ENCODE results near the gene DDX10.

- TF ChIP-seq CTCF (IDR thresholded peaks at IDR 0.05) (no peak), EP300 (IDR thresholded peaks at IDR 0.05; ENCODE audit: borderline replicate concordance in 1 of 2, low read depth in 1 of 2, low read length in 1 of 2) (no peak), TEAD4 (IDR thresholded peaks at IDR 0.05; ENCODE audit: borderline replicate concordance, insufficient read depth) (no peak), MXI1 (IDR thresholded peaks at IDR 0.05; ENCODE audit: low read depth, low read length) (no peak)
- TF ChIP-seq, protein P1, sequence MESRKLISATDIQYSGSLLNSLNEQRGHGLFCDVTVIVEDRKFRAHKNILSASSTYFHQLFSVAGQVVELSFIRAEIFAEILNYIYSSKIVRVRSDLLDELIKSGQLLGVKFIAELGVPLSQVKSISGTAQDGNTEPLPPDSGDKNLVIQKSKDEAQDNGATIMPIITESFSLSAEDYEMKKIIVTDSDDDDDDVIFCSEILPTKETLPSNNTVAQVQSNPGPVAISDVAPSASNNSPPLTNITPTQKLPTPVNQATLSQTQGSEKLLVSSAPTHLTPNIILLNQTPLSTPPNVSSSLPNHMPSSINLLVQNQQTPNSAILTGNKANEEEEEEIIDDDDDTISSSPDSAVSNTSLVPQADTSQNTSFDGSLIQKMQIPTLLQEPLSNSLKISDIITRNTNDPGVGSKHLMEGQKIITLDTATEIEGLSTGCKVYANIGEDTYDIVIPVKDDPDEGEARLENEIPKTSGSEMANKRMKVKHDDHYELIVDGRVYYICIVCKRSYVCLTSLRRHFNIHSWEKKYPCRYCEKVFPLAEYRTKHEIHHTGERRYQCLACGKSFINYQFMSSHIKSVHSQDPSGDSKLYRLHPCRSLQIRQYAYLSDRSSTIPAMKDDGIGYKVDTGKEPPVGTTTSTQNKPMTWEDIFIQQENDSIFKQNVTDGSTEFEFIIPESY (IDR thresholded peaks at IDR 0.05; ENCODE audit: borderline replicate concordance, low read depth): no peak
These were observed 1.6 kb upstream of the DDX10 start for GRCh38 chr11:108663154-108663877.

Data from SK-N-SH (cell line).